Measurements from ENCODE around the gene NTRK2. TPM values are rescaled to one million over a fixed set of nuclear protein-coding genes. Genes with fewer than 3 reads are reported as not detected.

Gene NTRK2
- total and polyA plus RNA-seq, 4 donors, result 0.26 to 1.4 (median 0.56) TPM

GRCh38 chr9:85024374-85024773 lies 354.8 kb downstream of the NTRK2 start:
- no peak overlapping the region for H3K27ac ChIP-seq (ENCODE audit: low read depth in 1 of 2, low read length in 2 of 2)
- no peak overlapping the region for H3K9ac ChIP-seq (ENCODE audit: low read depth in 1 of 2, low read length in 2 of 2)
- DNase-seq (ENCODE audit: low spot score), result no peak
- no peaks in the 10 kb centered on the region for H3K36me3 ChIP-seq (ENCODE audit: control insufficient read depth in 4 of 4, insufficient read depth in 3 of 4, low read depth in 1 of 4, low read length in 3 of 4)
- no peak for TF ChIP-seq ZBTB33 (IDR thresholded peaks at IDR 0.05)
- no peak for TF ChIP-seq GABPA (IDR thresholded peaks at IDR 0.05 in 1 of 2, conservative IDR thresholded peaks at IDR 0.05 in 1 of 2)
- no peak for TF ChIP-seq RXRA (IDR thresholded peaks at IDR 0.05)
- TF ChIP-seq JUND (IDR thresholded peaks at IDR 0.05), result no peak
- TF ChIP-seq NR2F2 (IDR thresholded peaks at IDR 0.05), result no peak
- TF ChIP-seq YY1 (IDR thresholded peaks at IDR 0.05), result no peak
- TF ChIP-seq RAD21 (IDR thresholded peaks at IDR 0.05), result no peak
- no peak for TF ChIP-seq FOXA1 (IDR thresholded peaks at IDR 0.05)
- no peak for TF ChIP-seq FOXA2 (IDR thresholded peaks at IDR 0.05)
- TF ChIP-seq TAF1 (conservative IDR thresholded peaks at IDR 0.05), result no peak
- no peak for TF ChIP-seq HNF4G (IDR thresholded peaks at IDR 0.05)
- no peak for TF ChIP-seq CTCF (IDR thresholded peaks at IDR 0.05; ENCODE audit: low read depth, low read length, missing input control)
- no peak for TF ChIP-seq ATF3 (IDR thresholded peaks at IDR 0.05)
- no peak for TF ChIP-seq EGR1 (IDR thresholded peaks at IDR 0.05; ENCODE audit: low read depth in 2 of 2)
- no peak for TF ChIP-seq SP1 (IDR thresholded peaks at IDR 0.05)
- TF ChIP-seq HNF4A (conservative IDR thresholded peaks at IDR 0.05), result no peak
- TF ChIP-seq MAX (IDR thresholded peaks at IDR 0.05), result no peak
- no peak for TF ChIP-seq REST (IDR thresholded peaks at IDR 0.05)
- no peak overlapping the region for H3K4me3 ChIP-seq (ENCODE audit: low read depth in 1 of 3, low read length in 3 of 3)
- peaks cover 0 to 2% (median 0%) of the 10 kb centered on the region in 4 donors for H3K27me3 ChIP-seq (ENCODE audit: control insufficient read depth in 4 of 4, insufficient read depth in 4 of 4, low read length in 3 of 4)
- H3K9me3 ChIP-seq (ENCODE audit: control insufficient read depth in 4 of 4, low read length in 3 of 4), result no peaks in the 10 kb centered on the region
- WGBS, result 42% methylated on average over 3 of the region's 3 CpGs
- H3K4me1 ChIP-seq (ENCODE audit: control insufficient read depth in 4 of 4, insufficient read depth in 4 of 4, low read length in 3 of 4), result no peaks in the 10 kb centered on the region
